C1 segment of cervical spinal cord (tissue), 14 donors: Measurements from ENCODE around the gene TARM1.
"Not testable (repeated sequence)": the region's sequence is repeated elsewhere in the genome, so short reads cannot be mapped to it uniquely, and the experiment has no call there.

Experiments used
- DNase-seq, 14 donors: peaks; one replicate each; lab custom pipeline; 2025; lab: John Stamatoyannopoulos, UW

TARM1 gene

DNA sequence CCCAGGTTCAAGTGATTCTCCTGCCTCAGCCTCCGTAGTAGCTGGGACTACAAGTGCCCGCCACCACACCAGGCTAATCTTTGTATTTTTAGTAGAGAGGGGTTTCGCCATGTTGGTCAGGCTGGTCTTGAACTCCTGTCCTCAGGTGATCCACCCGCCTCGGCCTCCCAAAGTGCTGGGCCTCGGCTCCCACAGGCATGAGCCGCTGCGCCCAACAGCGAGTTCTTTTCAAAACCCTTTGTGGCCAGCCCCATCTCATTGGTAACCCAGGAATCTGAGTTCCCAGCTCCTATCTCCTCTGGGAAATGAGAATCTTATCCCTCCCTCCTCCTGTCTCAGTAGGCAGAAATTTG lies 18.7 kb upstream of the TARM1 start:
- DNase-seq = not testable (repeated sequence)

GRCh38 chr19:54099190-54099902 lies 18.2 kb upstream of the TARM1 start:
- DNase-seq = no peak

GRCh38 chr19:54096617-54097106 lies 15.5 kb upstream of the TARM1 start:
- no peak for DNase-seq

GRCh38 chr19:54095859-54096616 lies 14.9 kb upstream of the TARM1 start:
- DNase-seq = not testable (repeated sequence)

GRCh38 chr19:54095136-54095858 lies 14.1 kb upstream of the TARM1 start:
- DNase-seq = no peak

DNA sequence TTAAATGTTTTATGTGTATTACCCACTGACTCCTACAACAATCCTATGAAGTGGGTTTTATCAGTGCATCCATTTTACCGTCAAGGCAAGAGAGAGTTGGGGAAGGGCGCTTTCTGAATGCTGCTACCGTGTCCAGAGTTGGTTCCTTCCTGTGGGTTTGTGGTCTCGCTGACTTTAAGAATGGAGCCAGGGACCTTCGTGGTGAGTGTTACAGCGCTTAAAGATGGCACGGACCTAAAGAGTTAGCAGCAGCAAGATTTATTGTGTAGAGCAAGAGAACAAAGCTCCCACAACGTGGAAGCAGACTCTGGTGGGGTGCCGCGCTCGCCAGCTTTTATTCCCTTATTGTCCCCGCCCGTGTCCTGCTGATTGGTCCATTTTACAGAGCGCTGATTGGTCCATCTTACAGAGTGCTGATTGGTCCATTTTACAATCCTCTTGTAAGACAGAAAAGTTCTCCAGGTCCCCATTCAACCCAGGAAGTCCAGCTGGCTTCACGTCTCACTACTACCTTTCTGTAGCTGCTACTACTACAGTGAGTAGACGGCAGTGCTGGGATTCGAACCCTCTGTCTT lies 13.3 kb upstream of the TARM1 start:
- no peak for DNase-seq

- no peak for DNase-seq
Measured at GRCh38 chr19:54084410-54084809, 3.2 kb upstream of the TARM1 start.

- DNase-seq = no peak
Measured at GRCh38 chr19:54077334-54077733, 3.8 kb downstream of the TARM1 start.

DNA sequence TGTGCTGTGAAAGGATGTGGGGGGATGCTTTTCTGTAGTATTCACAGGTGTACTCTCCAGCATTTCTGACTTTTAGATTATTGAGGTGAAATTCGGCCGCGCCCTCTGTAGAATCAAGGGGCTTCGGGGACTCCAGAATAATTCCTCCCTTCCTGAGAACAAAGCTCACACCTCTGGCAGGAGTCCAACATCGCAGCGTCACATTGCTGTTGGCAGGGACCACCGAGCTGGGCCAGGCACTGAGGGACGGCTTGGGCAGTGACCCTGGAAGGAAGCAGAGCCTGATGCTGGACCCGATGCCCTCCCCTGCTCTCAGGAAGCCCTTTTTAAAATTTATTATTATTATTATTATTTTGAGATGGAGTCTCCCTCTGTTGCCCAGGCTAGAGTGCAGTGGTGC lies 6.3 kb downstream of the TARM1 start:
- DNase-seq = no peak

DNA sequence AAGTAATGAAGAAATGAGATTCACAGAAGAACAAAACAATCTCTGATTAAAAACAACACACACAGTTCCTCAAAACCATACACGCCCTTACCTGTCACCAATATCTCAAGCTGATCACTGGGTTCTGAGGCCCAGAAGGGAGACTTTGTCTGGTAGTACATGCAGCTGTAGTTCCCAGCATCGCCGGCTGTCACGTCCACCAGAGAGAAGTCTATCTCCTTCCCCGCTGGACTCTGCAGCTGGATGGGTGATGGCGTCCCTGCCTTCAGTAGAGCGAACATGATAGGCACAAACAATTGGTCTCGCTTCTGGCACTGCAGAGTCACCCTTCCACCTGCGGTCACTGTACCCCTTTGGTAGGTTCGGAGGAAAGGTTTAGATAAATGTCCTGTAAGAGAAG lies 7.3 kb downstream of the TARM1 start:
- DNase-seq = no peak

- DNase-seq = no peak
Measured at GRCh38 chr19:54069470-54069869, 11.7 kb downstream of the TARM1 start.

- DNase-seq = no peak
Measured at GRCh38 chr19:54063350-54064116, 17.6 kb downstream of the TARM1 start, which contains the start of gene VSTM1. VSTM1 (minus strand) TSS chr19:54063897; CDS start chr19:54063777, 120 bp downstream.

GRCh38 chr19:54062643-54063042 lies 18.5 kb downstream of the TARM1 start:
- DNase-seq = no peak

DNA sequence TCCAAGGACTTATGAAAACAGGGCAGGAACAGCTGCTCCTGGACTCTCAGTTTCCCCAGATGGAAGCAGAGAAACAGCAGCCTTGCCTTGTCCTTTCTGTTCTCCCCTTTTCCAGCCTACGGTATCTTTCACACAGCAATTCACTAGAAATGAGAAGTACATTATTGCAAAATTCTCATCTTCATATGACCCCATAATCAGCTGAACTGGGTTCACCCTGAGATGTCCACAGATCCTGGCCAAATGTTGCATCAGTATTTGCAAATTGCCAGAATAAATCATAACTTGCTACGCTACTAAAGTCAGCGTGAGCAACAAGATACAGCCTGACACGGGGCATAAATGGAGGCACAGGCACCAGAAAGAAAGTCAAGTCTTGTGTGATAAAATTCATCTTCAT lies 33.5 kb downstream of the TARM1 start:
- no peak for DNase-seq

GRCh38 chr19:54045771-54046170 lies 35.4 kb downstream of the TARM1 start:
- DNase-seq = no peak

DNA sequence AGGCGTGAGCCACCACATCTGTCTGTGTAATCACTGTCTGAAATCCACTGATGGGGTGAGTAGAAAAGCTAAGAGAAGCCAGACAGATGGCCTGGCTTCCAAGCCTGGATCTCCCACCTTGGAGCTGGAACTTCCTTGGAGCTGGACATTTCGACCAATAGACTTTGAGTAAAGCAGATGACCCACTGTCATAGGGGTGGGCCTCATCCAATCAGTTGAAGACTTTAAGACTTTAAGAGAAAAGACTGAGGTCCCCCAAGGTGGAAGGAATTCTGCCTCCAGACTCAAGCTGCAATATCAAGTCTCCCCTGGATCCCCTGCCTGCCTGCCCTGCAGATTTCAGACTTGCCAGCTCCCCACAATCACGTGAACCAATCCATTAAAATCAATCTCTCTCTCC lies 38.2 kb downstream of the TARM1 start:
- DNase-seq = no peak

GRCh38 chr19:54041969-54042606 lies 39.1 kb downstream of the TARM1 start:
- DNase-seq = no peak

DNA sequence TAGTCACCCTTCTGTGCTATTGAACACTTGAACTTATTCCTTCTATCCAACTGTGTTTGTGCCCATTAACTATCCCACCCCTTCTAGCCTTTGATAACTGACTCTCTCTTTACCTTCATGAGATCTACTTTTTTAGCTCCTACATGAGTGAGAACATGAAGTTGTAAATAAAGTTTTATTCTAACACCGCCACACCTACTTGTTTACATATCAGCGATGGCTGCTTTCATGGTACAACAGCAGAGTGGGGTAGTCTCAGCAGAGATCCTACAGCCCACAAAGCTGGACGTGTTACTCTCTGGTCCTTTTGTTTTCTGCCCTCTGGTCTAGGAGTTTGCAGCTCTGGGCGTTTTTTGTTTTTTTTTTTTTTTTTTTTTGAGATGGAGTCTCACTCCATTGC lies 41.2 kb downstream of the TARM1 start:
- DNase-seq = no peak

DNA sequence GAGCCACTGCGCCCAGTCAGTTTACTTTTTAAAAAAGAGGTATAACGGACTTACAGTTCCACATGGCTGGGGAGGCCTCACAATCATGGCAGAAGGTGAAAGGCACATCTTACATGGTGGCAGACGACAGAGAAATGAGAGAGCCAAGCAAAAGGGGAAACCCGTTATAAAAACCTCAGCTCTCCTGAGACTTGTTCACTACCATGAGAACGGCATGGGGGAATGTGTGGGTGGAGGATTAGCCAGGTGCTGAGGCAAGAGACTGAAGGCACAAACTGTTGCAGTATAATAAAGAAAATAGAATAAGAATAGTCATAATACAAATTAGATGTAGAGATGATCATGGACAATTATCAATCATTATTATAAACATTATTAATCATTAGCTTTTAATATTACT lies 44.6 kb downstream of the TARM1 start:
- DNase-seq = not testable (repeated sequence)
